Renal cortex interstitium (tissue), 11 donors: Measurements from ENCODE around the gene ZC3H12C. TPM values are rescaled to one million over a fixed set of nuclear protein-coding genes. Genes with fewer than 3 reads are reported as not detected.

ENCODE experiments used
- DNase-seq, 11 donors: peaks; one replicate each; pipeline ENCODE4 v3.0.0-alpha.2; 2013; ENCODE audit warnings: low read depth in 9 of 11, low spot score in 4 of 11; ENCODE audit errors: extremely low read depth in 1 of 11
- polyA plus RNA-seq, 3 donors: library from polyadenylated mRNA; unstranded; fragments of 120-200 nt; gene quantifications; one replicate each; pipeline ENCODE4 v1.2.1, GENCODE V29; 2013; ENCODE audit not compliant: insufficient read length in 3 of 3

ZC3H12C gene
- polyA plus RNA-seq, 3 donors, result 7.3 to 10.8 (median 8.1) TPM

DNA sequence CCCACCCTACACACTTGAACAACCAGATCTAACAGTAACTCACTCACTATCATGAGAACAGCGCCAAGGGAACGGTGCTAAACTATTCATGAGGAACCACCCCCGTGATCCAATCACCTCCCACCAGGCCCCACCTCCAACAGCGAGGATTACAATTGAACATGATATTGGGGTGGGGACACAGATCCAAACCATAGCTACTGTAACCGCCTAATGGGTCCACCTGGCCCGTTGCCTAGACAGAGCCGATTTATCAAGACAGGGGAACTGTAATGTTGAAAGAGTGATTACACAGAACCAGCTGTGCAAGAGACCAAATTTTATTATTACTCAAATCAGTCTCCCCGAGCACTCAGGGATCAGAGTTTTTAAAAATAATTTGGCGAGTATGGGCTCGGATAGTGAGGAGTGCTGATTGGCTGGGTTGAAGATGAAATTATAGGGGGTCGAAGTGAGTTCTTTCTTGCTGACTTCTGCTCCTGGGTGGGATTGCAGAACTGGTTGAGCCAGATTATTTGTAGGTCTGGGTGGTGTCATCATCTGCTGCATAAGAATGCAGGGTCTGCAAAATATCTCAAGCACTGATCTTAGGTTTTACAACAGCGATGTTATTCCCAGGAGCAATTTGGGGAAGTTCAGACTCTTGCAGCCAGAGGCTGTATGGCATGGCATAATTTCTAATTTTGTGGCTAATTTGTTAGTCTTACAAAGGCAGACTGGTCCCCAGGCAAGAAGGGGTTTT lies 17.9 kb upstream of the ZC3H12C start:
- DNase-seq, result no peak

DNA sequence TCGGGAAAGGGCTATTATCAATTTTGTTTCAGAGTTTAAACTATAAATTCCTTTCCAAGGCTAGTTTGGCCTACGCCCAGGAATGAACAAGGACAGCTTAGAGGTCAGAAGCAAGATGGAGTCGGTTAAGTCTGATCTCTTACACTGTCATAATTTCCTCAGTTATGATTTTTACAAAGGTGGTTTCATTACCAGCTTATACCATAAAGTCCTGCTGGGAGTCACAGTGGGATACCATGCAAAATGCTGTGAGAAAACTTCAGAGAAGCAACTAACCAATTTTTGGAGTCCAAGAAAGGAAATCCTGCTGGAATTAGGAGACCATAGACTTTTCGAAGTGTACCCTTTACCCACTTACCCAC lies 17.4 kb upstream of the ZC3H12C start:
- DNase-seq, result no peak

DNA sequence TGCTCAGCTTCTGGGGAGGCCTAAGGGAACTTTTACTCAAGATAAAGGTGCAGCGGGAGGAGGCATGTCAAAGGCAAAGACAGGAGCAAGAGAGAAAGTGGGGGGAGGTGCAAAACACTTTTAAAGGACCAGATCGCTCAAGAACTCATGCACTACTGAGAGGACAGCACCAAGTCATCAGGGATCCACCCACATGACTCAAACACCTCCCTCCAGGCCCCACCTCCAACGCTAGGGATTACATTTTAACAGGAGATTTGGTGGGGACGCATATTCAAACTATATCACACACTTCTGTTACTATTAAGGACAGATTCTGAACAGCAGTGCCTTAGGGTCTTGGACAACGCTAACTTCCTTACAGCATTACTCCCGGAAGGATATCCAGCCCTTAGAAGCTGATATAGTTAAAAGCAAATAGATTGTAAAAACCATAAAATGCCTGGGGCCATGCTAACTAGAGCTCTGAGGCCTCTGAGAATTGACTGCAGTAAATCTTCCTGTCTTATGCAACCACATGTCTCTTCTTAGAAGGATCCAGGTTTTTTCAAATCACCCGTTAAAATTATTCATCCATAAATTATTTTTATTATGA lies 16.7 kb upstream of the ZC3H12C start:
- no peak for DNase-seq

DNA sequence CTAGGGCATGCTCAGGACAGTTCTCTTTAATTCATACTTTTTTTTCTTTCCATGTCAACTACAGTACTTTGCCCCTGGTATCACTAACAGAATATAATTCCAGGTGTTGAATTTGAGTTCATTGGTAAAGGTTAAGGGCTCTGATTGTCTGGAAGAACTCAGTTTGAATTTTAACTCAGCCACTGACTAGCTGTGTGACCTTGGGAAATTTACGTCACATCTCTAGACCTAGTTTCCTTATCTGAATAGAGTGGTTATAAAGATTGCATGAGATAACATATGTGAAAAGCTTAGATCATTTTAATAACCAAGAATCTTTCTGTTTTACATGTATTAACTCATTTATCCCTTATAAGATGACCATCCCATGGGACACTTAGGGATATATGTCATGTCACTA lies 15.8 kb upstream of the ZC3H12C start:
- DNase-seq, result no peak

DNA sequence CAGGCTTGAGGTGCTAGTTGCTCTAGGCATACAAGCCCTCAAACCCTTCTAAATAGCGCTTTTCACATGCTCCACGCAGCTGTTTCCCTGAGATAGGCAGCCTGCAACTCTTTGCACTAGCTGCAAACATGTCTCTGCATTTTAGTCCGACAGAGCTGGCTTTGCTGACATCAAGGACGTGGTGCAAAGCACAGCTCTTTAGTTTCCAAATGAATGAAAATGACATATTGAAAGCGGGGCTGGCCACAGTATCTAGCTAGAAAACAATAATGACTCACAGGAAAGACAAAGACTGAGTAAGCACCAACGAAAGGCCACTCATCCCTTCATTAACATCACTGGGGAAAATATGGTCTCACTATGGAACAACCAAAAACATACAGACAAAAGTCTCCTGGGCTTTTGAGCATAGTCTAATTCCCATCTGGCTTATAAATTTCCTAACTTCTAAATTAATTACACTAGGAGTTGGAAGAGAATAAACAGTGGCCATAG lies 15.3 kb upstream of the ZC3H12C start:
- DNase-seq, result no peak

DNA sequence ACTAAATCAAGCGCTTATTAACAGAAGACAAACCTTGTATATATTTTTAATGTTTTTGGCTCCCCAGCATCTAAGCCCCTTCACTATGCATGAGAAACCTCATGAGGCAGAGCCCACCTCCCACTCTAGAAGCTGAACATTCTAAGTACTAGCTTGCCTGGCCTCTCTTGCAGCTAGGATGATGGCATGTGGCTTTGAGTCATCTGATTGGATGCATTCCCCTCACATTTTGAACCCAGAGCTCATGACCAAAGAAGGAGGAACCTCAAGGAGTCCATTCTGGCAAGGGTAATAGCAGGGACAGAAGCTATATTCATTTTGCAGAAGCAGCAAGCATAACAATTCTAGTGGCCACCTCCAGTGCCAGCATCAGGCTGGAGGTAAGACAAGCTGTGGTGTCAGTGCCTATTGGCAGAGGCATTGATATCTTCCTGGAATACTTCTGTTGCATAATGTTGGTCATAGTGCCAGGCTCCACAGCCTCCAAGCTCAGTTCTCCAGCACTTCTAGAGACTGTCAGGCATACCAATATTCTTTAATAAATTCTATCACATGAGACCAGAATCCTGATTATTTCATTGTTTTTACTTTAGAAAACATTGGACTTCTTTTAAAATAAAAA lies 14.2 kb upstream of the ZC3H12C start:
- no peak for DNase-seq

DNA sequence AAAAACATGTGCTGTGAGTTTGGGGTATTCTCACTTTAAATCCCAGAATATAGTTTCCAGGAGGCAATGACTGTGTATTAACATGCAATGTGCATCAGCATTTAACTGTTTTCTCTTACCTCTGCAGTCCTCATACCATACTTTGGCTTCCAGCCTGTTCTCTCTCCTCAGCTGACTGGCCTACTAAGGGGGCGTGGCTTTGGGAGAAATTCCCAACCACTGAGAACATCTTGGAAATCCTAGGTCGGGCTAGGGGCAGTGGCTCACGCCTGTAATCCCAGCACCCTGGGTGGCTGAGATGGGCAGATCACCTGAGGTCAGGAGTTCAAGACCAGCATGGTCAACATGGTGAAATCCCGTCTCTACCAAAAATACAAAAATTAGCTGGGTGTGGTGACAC lies 13.5 kb upstream of the ZC3H12C start:
- no peak for DNase-seq

DNA sequence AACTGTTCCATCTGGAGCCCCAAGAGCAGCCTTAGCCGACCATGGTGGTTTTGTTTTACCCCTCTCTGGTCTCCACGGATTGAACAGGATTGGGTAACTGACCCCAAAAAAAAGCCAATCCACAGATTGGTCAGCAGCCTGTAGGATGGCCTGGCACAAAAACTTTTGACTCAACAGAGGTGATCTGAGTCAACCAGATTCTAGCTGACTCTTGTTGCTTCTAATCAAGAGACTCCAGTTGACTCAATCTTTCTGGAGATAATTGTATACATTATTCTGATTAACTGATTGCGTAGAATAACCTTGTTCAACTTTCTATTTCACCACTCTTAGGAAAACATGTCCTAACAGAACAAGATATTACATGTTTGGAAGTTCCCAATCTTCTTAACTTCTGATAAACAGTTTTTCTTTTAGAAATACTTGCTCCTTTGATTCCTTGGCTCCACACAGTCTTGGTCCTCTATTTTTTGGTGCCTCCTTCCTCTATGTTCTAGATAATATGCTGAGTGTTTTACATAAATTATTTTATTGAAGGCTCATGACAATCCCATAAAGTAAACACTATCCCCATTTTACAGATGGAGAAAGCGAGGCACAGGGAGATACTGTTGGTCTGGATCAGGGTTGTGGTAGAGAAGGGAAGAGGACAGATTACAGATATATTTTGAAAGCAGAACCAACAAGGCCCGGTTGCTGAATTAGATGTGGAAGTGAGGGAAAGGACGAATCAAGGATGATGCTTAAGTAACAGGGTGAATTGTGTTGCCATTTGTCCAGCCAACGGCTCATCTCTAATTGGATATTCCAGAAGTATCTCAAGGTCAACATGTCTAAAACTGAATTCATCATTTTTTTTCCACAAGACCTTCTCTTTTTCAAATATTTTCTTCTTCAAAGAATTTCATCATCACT lies 11.5 kb upstream of the ZC3H12C start:
- DNase-seq, result no peak

DNA sequence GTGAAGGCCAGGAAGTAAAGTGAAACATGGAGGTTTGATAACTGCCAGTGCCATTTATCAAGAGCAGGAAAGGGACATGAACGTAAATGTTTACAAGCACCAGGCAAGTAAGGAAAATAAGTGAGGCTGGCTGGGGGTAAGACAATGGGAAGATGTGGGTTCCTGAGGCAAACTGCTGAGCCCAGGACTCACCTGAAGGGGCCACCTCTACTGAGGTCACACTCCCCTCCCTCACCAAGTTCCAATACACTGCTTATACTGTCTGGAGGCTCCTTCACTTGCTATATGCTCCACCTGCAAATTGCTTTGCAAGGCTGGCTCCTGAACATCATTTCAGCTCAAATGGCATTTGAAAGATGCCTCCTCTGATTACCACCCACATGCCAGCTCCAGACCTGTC lies 10.3 kb upstream of the ZC3H12C start:
- no peak for DNase-seq

DNA sequence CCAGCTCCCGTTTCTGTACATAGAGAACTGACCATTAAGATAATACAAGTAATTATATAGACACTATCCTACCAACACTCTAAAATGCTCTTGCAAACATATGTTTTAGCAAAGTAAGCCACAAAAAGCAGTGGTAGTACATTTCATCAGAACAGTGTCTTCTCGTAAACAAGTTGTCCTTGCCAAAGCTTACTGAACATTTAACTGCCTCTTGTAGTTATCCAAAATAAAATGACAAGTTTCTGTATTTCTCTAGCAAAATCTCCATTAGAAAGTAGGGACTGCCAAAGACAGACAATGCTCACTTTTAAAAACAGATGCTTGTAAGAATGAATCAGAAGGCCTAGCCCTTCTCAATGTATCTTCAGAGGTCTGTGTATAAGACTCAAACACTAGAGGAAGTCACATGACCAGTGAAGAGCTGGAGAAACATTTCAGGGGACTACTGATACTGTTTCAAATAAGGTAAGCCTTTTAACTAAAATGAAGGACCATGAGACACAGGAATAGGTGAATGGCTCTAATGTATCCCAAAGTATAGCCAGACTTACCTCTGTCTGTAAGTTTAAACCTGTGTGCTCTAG lies 7.8 kb upstream of the ZC3H12C start:
- no peak for DNase-seq

DNA sequence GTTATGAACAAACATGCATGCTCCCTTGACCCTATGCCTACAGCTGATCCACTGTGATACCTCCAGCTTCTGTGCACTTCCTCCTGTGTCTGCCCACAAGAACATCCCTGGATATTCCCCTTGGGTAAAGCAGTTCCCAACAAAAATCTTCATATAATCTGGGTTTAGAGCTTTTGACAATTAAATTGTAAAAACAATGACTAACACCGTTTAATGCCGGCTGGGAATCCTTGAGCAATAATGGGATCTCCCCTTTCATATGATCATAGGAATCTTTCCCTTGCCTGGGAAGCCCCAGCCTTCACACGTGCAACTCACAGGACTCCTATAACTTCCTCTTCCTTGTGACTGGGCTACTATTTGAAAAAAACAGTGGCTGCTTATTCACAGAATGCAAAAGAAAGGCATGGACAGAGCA lies 6.3 kb upstream of the ZC3H12C start:
- no peak for DNase-seq

DNA sequence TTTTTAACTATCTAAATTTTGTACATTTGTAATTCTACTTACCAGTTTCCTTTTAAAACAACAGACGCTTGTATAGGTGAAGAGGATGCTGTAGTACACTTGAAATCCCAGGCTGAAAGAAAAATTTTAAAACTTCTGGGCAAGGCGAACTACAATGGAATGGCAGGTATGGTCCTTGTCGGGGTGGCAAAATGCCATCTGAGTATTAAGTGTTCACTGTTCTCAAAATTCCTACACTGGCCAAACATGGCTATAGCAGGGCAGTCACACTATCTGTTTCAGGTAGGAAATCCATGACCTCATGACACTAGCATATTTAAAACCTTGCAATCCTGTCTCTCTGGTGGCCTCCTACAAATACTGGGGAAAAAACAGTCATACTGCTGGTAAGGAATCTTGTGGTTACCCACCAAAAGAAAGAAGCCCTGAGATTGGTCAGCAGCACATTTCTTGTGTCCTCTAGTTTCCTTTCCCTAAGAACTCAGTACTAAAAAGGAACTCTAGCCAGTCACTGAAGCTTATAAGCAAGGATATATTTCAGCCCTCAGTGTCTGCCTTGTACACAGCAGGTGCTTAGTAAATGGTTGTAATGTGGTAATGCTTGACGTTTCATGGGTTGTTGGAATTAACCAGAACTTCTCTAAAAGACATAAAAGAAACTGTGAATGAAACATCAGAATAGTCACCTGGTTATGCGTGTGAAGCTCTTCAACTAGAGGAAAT lies 5.2 kb upstream of the ZC3H12C start:
- no peak for DNase-seq

DNA sequence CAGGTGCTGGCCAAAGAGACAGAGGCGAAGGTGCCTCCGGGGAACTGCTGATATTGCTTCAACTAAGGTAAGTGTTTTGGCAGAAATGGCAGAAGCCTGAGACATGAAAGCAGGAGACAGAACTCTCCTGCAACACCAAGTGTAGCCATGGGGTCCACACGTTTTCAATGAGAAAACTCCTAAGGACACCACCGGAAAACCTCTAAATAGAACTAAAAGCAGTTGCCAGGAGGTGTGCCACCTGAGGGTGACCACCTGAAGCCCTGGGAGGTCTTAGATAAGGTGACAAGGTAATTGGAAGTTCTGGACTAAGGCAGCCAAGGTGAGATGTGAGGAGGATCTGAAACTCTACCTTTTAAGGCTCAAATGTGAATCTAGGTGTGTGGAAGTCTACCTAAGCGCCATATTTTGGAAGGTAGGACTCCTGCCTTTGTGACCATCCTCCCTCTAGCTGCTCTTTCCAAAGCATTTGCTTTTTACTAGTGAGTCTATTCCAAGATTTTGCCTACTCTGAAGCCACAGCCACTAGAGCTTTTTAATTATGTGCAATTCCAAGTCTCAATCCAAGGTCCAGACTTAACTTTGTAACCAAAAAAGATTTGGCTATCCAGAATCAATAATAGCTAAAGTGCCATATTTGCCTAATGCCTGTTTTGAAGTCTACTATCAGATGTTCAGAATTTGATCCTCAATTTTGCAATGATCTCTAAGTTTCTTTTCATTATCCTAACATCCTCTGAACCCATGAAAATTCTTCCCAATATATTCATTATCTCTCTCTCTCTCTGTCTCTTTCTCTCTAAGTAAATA lies 4.5 kb upstream of the ZC3H12C start:
- no peak for DNase-seq

DNA sequence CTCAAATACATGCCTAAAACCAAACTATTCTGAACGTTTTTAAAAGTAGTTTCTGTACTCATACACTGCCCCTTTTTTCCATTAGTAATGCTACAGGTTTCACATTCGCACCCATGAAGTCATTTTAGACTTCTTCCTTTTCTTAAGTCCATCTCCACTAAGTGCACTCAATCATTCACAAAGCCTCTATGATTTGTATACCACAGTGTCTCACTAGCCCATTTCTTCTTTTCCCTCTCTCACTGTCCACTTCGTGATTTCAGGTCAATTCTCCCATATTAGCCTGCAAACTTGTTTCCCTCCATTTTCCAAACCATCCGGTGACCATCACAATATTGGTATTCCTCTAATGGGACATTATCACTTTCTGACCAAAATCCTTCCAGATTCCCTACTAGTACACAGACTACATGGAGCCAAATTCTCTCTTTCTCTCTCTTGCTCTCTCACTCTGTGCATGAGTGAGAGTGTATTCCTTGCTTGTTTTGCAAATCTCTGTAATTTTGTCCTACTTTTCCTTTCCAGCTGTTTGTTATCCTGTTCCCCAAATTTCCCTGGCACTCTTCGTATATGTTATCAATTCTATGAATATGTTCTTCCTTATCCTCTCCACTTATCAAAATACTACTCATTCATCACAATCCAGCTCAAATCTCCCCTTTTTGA lies 3.4 kb upstream of the ZC3H12C start:
- DNase-seq, result no peak

DNA sequence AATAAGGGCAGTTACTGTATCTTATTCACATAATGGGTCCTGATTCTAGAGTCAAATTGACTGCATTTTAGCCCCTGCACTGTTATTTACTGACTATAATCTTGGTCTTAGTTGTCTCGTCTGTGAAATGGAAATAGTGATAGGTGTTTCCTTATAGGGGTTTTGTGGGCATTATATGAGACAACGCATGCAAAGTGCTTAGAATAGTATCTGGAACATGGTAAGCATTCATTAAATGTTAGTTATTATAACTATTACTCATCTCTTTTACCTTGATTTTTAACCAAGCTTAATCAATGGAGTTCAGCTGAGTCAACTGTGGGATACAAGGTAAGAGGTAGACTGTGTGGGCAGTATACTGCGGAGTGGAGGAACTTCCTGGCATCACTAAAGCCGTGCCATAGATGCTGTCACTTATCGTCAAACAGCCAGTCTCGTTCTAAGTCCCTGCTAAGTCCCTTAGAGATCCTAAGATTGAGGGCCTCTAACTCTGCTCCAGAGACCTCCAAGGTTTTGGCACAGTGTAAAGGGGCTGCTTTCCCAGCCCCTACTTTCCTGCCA lies 2.6 kb upstream of the ZC3H12C start:
- DNase-seq, result no peak

DNA sequence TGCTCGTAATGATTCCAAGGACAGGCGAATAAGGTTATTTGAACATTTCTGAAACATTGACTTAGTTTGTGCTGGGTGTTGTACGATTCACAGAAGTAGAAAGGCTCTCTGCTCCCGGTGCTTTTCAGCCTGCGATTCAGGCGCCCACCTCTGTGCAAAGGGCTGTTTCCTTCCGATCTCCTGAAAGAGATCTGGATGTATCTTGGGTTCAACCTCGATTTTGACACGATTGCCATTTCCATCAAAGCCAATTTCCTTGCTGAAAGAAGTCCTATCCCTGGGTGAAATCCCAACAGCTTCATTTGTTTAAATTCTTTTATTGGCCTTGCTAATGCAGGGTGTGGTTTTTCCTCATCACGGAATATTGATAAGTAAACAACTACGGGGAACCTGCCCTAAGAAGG lies 1.1 kb upstream of the ZC3H12C start:
- no peak for DNase-seq
